Tibial nerve (tissue), 4 donors: ENCODE data around the gene PERM1. TPM values are rescaled to one million over a fixed set of nuclear protein-coding genes. Genes with fewer than 3 reads are reported as not detected.

Experiments used
- DNase-seq, 2 donors: peaks; one replicate each; pipeline ENCODE4 v3.0.0-alpha.2; 2019; ENCODE audit warnings: low spot score in 2 of 2
- H3K27ac ChIP-seq, 4 donors: fragments of 200-600 bp; sonication (generic) in 3 of 4; one replicate each; pipeline ENCODE4 v1.5.1; 2017 to 2019; ENCODE audit warnings: mild to moderate bottlenecking in 1 of 4
- H3K27me3 ChIP-seq, 2 donors: fragments of 200-600 bp; sonication (generic) in 1 of 2; one replicate each; pipeline versions ENCODE4 v1.5.1 to v1.6.0; 2017 to 2019
- H3K36me3 ChIP-seq, 3 donors: fragments of 200-600 bp; sonication (generic); one replicate each; pipeline ENCODE4 v1.5.1; 2018 to 2019
- H3K4me1 ChIP-seq, 4 donors: fragments of 200-600 bp; sonication (generic) in 3 of 4; one replicate each; pipeline ENCODE4 v1.5.1; 2017 to 2019
- H3K4me3 ChIP-seq, 4 donors: fragments of 200-600 bp; sonication (generic) in 3 of 4; one replicate each; pipeline ENCODE4 v1.5.1; 2017 to 2019; ENCODE audit warnings: mild to moderate bottlenecking in 1 of 4, moderate library complexity in 1 of 4
- H3K9me3 ChIP-seq, 4 donors: fragments of 200-600 bp; sonication (generic) in 3 of 4; one replicate each; pipeline ENCODE4 v1.5.1; 2017 to 2019
- EP300 ChIP-seq, 2 donors: sonication (generic); formaldehyde crosslinking; IDR thresholded peaks; one replicate each; pipeline ENCODE4 v1.6.1; 2017; ENCODE audit warnings: antibody characterized with exemption in 2 of 2, mild to moderate bottlenecking in 1 of 2
- POLR2A ChIP-seq, 2 donors: fragments of 450-650 bp; IDR thresholded peaks; one replicate each; pipeline ENCODE4 v1.6.1; 2017; ENCODE audit warnings: antibody characterized with exemption in 2 of 2, mild to moderate bottlenecking in 2 of 2, moderate library complexity in 2 of 2
- WGBS, 2 donors: methylation state at CpG; one replicate each; pipeline ENCODE4 v1.1.5; 2018; 5-methylcytosine and 5-hydroxymethylcytosine counted together
- small RNA-seq: library from RNA; depleted of rRNA; stranded (forward); fragments of <200 nt; gene quantifications from one replicate; pipeline ENCODE3, GENCODE V24; 2016
- total RNA-seq, 4 donors: library from RNA; depleted of rRNA; stranded (reverse); fragments of >200 nt; gene quantifications; one replicate each; pipeline ENCODE4 v1.1.0, GENCODE V29; 2016
- TF ChIP-seq, protein P1 (sequence below), 5 experiments: fragments of 200-600 bp in 3 of 5; fragments of 450-650 bp in 2 of 5; sonication (generic) in 3 of 5; IDR thresholded peaks; one replicate each; pipeline ENCODE4 v1.5.1; 2016 to 2019; ENCODE audit warnings: antibody characterized with exemption in 5 of 5, mild to moderate bottlenecking in 3 of 5, moderate library complexity in 2 of 5

PERM1 gene
- total RNA-seq, 4 donors from 2014 or later: 0.22 to 0.78 TPM; not detected in 2

DNA sequence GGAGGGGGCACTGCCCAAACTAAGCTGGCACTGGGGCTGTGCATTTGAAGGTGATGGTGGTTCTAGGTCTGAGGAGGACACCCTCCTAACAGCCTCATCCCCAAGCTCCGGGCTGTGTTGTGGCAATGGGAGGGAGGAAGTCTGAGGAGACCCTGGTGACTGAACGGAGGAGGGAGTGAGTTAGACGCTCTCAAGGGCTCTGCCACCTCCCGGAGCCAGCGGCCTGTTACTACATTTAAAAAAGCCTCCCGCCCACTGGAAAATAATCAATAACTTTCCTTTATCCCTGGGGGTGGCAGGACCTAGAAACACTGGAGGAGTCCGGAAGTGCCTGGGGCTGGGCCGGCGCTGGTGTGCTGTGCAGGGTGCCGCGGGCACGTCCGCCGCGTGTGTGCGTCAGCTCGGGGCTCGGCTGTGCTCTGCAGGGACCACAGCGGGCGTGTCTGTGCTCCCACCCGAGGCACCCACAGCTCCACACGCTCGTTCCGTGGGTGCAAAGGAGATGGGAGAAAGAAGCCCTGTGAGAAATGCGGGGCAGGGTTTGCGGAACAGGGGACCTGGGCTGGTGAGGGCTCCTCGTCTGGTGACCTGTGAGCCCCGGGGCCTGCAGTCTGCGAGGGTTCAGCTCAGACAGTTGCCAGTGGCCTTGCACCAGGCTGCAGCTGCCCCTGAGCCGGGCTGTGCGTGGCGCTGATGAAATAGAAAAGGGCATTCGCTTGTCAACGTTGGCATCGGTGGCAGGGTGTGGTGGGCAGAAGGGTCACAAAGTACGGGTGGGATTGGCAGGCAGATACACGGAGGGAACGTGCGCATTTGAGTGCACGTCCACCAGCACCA is 52.9 kb downstream of the PERM1 start:
- H3K4me1 ChIP-seq: peaks cover 0 to 18% (median 5%) of the 10 kb centered on the region in 4 donors
- H3K36me3 ChIP-seq: no peaks in the 10 kb centered on the region
- no peak for DNase-seq
- 70 to 80% methylated on average over 37 to 40 of the region's 40 CpGs for WGBS, 2 donors
- peaks cover 0 to 55% of the 10 kb centered on the region in 2 donors for H3K27me3 ChIP-seq
- no peak overlapping the region for H3K27ac ChIP-seq
- H3K4me3 ChIP-seq: no peak overlapping the region
- no peak for TF ChIP-seq POLR2A (IDR thresholded peaks at IDR 0.05)
- TF ChIP-seq, protein P1, sequence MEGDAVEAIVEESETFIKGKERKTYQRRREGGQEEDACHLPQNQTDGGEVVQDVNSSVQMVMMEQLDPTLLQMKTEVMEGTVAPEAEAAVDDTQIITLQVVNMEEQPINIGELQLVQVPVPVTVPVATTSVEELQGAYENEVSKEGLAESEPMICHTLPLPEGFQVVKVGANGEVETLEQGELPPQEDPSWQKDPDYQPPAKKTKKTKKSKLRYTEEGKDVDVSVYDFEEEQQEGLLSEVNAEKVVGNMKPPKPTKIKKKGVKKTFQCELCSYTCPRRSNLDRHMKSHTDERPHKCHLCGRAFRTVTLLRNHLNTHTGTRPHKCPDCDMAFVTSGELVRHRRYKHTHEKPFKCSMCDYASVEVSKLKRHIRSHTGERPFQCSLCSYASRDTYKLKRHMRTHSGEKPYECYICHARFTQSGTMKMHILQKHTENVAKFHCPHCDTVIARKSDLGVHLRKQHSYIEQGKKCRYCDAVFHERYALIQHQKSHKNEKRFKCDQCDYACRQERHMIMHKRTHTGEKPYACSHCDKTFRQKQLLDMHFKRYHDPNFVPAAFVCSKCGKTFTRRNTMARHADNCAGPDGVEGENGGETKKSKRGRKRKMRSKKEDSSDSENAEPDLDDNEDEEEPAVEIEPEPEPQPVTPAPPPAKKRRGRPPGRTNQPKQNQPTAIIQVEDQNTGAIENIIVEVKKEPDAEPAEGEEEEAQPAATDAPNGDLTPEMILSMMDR (IDR thresholded peaks at IDR 0.05): no peak
- TF ChIP-seq EP300 (IDR thresholded peaks at IDR 0.05): no peak
- no peaks in the 10 kb centered on the region for H3K9me3 ChIP-seq

DNA sequence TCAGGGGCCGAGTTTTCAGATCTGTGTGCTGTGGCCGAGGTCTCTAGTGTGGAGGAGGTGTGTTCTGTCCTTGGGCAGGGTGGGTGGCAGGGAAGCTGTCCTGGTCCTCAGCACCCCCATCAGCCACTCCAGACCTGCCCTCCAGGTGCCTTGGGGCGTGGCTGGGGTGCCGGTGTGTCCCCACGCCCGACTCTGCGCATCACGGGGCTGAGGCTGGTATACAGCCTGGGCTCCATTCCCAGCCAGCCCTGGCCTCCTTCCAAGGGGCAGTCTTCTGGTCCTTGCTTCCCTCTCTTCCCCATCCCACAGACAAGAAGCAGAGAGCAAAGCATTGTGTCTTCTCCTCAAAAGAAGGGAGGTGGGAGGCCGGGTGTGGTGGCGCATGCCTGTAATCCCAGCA is 54.1 kb downstream of the PERM1 start:
- H3K27ac ChIP-seq: no peak overlapping the region
- no peak for DNase-seq
- peaks cover 0 to 30% (median 11%) of the 10 kb centered on the region in 4 donors for H3K4me1 ChIP-seq
- peaks cover 0 to 54% of the 10 kb centered on the region in 2 donors for H3K27me3 ChIP-seq
- WGBS, 2 donors: 66 to 69% methylated on average over 9 to 10 of the region's 10 CpGs
- TF ChIP-seq, protein P1 (IDR thresholded peaks at IDR 0.05): no peak
- TF ChIP-seq POLR2A (IDR thresholded peaks at IDR 0.05) (no peak), EP300 (IDR thresholded peaks at IDR 0.05) (no peak)
- no peaks in the 10 kb centered on the region for H3K9me3 ChIP-seq
- no peak overlapping the region for H3K4me3 ChIP-seq
- H3K36me3 ChIP-seq: no peaks in the 10 kb centered on the region

DNA sequence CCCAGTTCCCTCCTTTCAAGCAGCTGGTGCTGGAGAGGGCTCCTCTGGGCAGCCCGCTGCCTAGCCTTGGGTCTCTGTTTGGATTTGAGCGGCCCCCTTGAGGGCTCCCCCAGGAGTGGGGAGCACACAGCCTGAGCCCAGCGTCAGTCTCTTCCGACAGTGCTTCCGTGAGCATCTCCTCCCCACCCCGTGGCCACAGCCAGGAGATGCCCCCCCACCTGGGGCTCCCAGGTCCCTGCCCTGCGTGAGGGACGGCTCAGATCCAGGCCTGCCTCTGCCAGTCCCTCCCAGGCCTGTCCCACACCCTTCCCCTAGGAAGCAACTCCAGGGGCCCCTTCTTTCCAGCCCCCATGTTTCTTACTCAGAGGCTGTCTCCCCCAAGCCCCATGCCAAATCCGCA is 54.7 kb downstream of the PERM1 start:
- H3K4me3 ChIP-seq: no peak overlapping the region
- no peak overlapping the region for H3K27ac ChIP-seq
- no peaks in the 10 kb centered on the region for H3K36me3 ChIP-seq
- 57 to 71% methylated on average over 8 to 9 of the region's 9 CpGs for WGBS, 2 donors
- TF ChIP-seq EP300 (IDR thresholded peaks at IDR 0.05): no peak
- TF ChIP-seq, protein P1 (IDR thresholded peaks at IDR 0.05): no peak
- no peak for TF ChIP-seq POLR2A (IDR thresholded peaks at IDR 0.05)
- DNase-seq: no peak
- H3K4me1 ChIP-seq: peaks cover 0 to 34% (median 11%) of the 10 kb centered on the region in 4 donors
- H3K9me3 ChIP-seq: no peaks in the 10 kb centered on the region
- peaks cover 0 to 55% of the 10 kb centered on the region in 2 donors for H3K27me3 ChIP-seq

DNA sequence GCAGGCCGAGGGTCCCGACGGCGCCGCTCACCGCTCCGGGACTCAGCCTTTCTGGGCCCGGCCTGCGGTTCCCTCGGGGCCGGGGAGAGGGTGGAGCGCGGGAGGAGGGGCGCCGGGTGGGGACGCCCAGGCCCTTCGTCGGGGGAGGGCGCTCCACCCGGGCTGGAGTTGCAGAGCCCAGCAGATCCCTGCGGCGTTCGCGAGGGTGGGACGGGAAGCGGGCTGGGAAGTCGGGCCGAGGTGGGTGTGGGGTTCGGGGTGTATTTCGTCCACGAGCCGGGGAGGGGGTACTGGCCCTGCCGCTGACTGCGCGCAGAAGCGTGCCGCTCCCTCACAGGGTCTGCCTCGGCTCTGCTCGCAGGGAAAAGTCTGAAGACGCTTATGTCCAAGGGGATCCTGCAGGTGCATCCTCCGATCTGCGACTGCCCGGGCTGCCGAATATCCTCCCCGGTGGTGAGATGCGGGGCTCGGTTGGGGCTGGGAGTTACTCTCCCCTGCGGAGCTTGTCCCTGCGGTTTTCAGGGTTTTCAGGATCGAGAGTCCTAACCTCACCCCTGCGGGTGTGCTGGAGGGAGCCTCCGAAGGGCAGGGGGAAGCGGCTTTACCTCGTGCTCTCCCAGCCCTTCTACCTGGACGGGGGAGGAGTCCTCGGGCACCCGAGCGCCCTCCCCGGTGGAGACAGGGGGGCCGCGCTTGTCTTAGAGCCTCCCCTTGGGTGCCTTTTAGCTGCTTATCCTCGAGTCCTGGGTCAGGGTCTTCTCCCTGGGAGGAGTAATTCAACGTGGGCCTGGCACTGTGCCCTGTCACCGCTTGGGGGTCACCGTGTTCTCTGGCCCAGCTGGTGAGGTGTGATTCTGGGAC is 56.1 kb downstream of the PERM1 start:
- H3K4me1 ChIP-seq: peaks cover 0 to 46% (median 17%) of the 10 kb centered on the region in 4 donors
- peak overlapping the region in 3 of 4 donors; percentile 21 to 55 (median 44) for H3K4me3 ChIP-seq
- H3K36me3 ChIP-seq: no peaks in the 10 kb centered on the region
- H3K9me3 ChIP-seq: no peaks in the 10 kb centered on the region
- no peak for TF ChIP-seq POLR2A (IDR thresholded peaks at IDR 0.05)
- TF ChIP-seq, protein P1 (IDR thresholded peaks at IDR 0.05): no peak
- no peak for TF ChIP-seq EP300 (IDR thresholded peaks at IDR 0.05)
- DNase-seq: no peak
- 9 to 11% methylated on average over 26 to 48 of the region's 65 CpGs for WGBS, 2 donors
- peak overlapping the region in 1 of 4 donors; percentile 79 for H3K27ac ChIP-seq
- peaks cover 0 to 54% of the 10 kb centered on the region in 2 donors for H3K27me3 ChIP-seq

Small RNA genes within 50 kb of the gene (small RNA-seq; reads per million reads assigned to genes)
- not detected for gene AL645608.3

Other genes with a start within 250 kb of the PERM1 start
- gene SAMD11, start 58.2 kb downstream of the PERM1 start, total RNA-seq: 10 to 100 TPM in 2 of 4 donors, 1 to 10 TPM in 2; 2.6 to 15.9 (median 11.5) TPM
- gene NOC2L, start 22.8 kb downstream of the PERM1 start, total RNA-seq: 10 to 100 TPM; 28.2 to 54.0 (median 46.4) TPM
- gene KLHL17, start 21.5 kb downstream of the PERM1 start, total RNA-seq: 10 to 100 TPM in 3 of 4 donors, 1 to 10 TPM in 1; 4.2 to 19.2 (median 11.9) TPM
- gene PLEKHN1, start 15.6 kb downstream of the PERM1 start, total RNA-seq: 1 to 10 TPM in 1 of 4 donors, under 1 TPM in 1, not detected in 2; 0.21 to 2.4 TPM
- gene HES4, start 18.0 kb upstream of the PERM1 start, total RNA-seq: 10 to 100 TPM; 26.9 to 70.8 (median 58.7) TPM
- 10 to 100 TPM; 29.1 to 65.4 (median 48.7) TPM for gene ISG15, start 31.4 kb upstream of the PERM1 start, total RNA-seq
- 10 to 100 TPM; 10.9 to 35.7 (median 20.6) TPM for gene AGRN, start 38.0 kb upstream of the PERM1 start, total RNA-seq
- not detected for gene RNF223, start 92.2 kb upstream of the PERM1 start, total RNA-seq
- 10 to 100 TPM; 18.4 to 29.4 (median 23.1) TPM for gene C1orf159, start 134.0 kb upstream of the PERM1 start, total RNA-seq
- gene TTLL10, start 191.8 kb upstream of the PERM1 start, total RNA-seq: not detected
- under 1 TPM in 1 of 4 donors, not detected in 3; 0.44 TPM for gene TNFRSF18, start 224.5 kb upstream of the PERM1 start, total RNA-seq
- 1 to 10 TPM in 2 of 4 donors, under 1 TPM in 2; 0.39 to 3.7 (median 0.97) TPM for gene TNFRSF4, start 232.1 kb upstream of the PERM1 start, total RNA-seq
- 100 to 1,000 TPM in 3 of 4 donors, 10 to 100 TPM in 1; 93.3 to 170 (median 110) TPM for gene SDF4, start 249.9 kb upstream of the PERM1 start, total RNA-seq